PFSK-1 (cell line): Measurements from ENCODE around the gene NOXA1.

Experiments
- POLR2AphosphoS5 ChIP-seq: IDR thresholded peaks from 2 replicates; pipeline ENCODE4 v1.6.1; 2012; ENCODE audit warnings: low read depth, mild to moderate bottlenecking, control low read depth, low read length, moderate library complexity
- SIN3A ChIP-seq: IDR thresholded peaks from 2 replicates; pipeline ENCODE4 v1.6.1; 2012; ENCODE audit warnings: mild to moderate bottlenecking, low read length, moderate library complexity, borderline replicate concordance; ENCODE audit not compliant: insufficient read depth
- TAF1 ChIP-seq: IDR thresholded peaks from 2 replicates; pipeline ENCODE4 v1.6.1; 2012; ENCODE audit warnings: low read length, control low read depth, borderline replicate concordance; ENCODE audit not compliant: insufficient read depth

DNA sequence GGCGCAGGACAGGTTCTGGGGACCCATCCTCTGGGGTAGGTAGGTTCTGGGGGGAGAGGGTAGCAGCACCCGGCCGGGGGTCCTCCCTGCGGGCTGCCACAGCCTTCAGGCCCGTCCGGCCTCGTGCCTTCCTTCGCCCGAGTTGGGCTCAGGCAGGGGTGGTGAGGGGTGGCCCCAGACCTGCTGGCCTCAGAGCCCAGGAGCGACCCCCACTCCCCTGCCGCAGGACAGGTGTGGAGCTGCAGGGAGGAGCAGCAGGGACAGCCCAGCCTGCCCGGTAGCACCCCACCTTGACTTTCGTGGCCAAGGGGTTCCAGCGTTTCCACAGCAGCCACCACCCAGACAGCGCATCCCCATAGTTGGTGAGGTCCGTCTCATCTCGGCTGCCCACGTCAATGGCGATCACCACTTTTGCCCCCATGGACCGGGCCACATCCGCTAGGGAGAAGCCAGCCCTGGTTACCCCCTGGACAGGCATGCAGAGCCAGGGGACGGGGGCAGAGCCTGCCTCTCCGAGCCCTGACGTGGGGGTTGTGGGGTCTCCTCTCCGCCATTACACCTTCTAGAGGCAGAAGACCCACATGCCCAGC lies 39.3 kb downstream of the NOXA1 start:
- TF ChIP-seq TAF1, result no peak
- no peak for TF ChIP-seq SIN3A
- TF ChIP-seq POLR2AphosphoS5, result no peak
